GM18520 (cell line): ENCODE data around the gene FAIM.
"Not testable (repeated sequence)": the region's sequence is repeated elsewhere in the genome, so short reads cannot be mapped to it uniquely, and the experiment has no call there.

Experiments
- ATAC-seq: cut with Tn5 transposase; IDR thresholded peaks from one replicate; pipeline ENCODE4 v1.9.1; 2021; ENCODE audit not compliant: unreplicated experiment

The FAIM gene

GRCh38 chr3:138600100-138600745 is 8.3 kb upstream of the FAIM start:
- ATAC-seq = no peak

- not testable (repeated sequence) for ATAC-seq
Observed at GRCh38 chr3:138601661-138602060, 6.9 kb upstream of the FAIM start.

- ATAC-seq = not testable (repeated sequence)
Observed at GRCh38 chr3:138604106-138604595, 4.4 kb upstream of the FAIM start.

- no peak for ATAC-seq
Observed at GRCh38 chr3:138609898-138610266, 1.3 kb downstream of the FAIM start.

- no peak for ATAC-seq
Observed at GRCh38 chr3:138615462-138615861, 6.9 kb downstream of the FAIM start.

- no peak for ATAC-seq
Observed at GRCh38 chr3:138620431-138620830, 11.9 kb downstream of the FAIM start.

GRCh38 chr3:138624518-138624917 is 15.9 kb downstream of the FAIM start:
- no peak for ATAC-seq

GRCh38 chr3:138625707-138626365 is 17.3 kb downstream of the FAIM start:
- ATAC-seq = no peak

GRCh38 chr3:138629526-138629925 is 21.0 kb downstream of the FAIM start:
- ATAC-seq = no peak

GRCh38 chr3:138638641-138639040 is 30.1 kb downstream of the FAIM start:
- no peak for ATAC-seq

GRCh38 chr3:138640537-138640936 is 32.0 kb downstream of the FAIM start:
- ATAC-seq = no peak

GRCh38 chr3:138642226-138642926 is 33.8 kb downstream of the FAIM start:
- ATAC-seq = no peak

GRCh38 chr3:138642927-138643253 is 34.3 kb downstream of the FAIM start:
- ATAC-seq = no peak

- no peak for ATAC-seq
Observed at GRCh38 chr3:138646008-138646407, 37.4 kb downstream of the FAIM start.

GRCh38 chr3:138646513-138646912 is 37.9 kb downstream of the FAIM start:
- ATAC-seq = no peak

- no peak for ATAC-seq
Observed at GRCh38 chr3:138649134-138649533, 40.6 kb downstream of the FAIM start.

- no peak for ATAC-seq
Observed at GRCh38 chr3:138653567-138653966, 45.0 kb downstream of the FAIM start.

GRCh38 chr3:138657508-138657907 is 48.9 kb downstream of the FAIM start:
- no peak for ATAC-seq

GRCh38 chr3:138668107-138668506 is 59.5 kb downstream of the FAIM start:
- ATAC-seq = no peak

GRCh38 chr3:138670407-138670806 is 61.8 kb downstream of the FAIM start:
- ATAC-seq = no peak

- ATAC-seq = no peak
Observed at GRCh38 chr3:138673641-138674530, 65.3 kb downstream of the FAIM start.
